GM12891 (cell line): Measurements from ENCODE around the gene KCNC4.

Experiments
- PAX5 ChIP-seq: IDR thresholded peaks from 2 replicates; pipeline ENCODE4 v1.6.1; 2011; ENCODE audit warnings: low read length, moderate library complexity, mild to moderate bottlenecking; ENCODE audit not compliant: insufficient read depth, severe bottlenecking
- POLR2A ChIP-seq: IDR thresholded peaks from 2 replicates; pipeline ENCODE4 v1.6.1; 2011; ENCODE audit warnings: low read depth, low read length, control low read depth
- POLR2AphosphoS5 ChIP-seq: IDR thresholded peaks from 2 replicates; pipeline ENCODE4 v1.6.1; 2011; ENCODE audit warnings: low read depth, low read length, control low read depth
- POU2F2 ChIP-seq: IDR thresholded peaks from 2 replicates; pipeline ENCODE4 v1.6.1; 2011; ENCODE audit warnings: low read depth, mild to moderate bottlenecking, control low read depth, low read length, moderate library complexity
- SPI1 ChIP-seq: IDR thresholded peaks from 2 replicates; pipeline ENCODE4 v1.6.1; 2011; ENCODE audit warnings: low read depth, low read length, control low read depth
- TAF1 ChIP-seq: IDR thresholded peaks from 2 replicates; pipeline ENCODE4 v1.6.1; 2011; ENCODE audit warnings: low read depth, low read length, control low read depth

- no peak for TF ChIP-seq POLR2A
- no peak for TF ChIP-seq TAF1
- TF ChIP-seq POLR2AphosphoS5 = no peak
- TF ChIP-seq SPI1 = no peak
- no peak for TF ChIP-seq PAX5
- no peak for TF ChIP-seq POU2F2
Measured at GRCh38 chr1:110214454-110215404, 4.6 kb downstream of the KCNC4 start.
